Measurements from ENCODE around the gene SZRD1. TPM values are rescaled to one million over a fixed set of nuclear protein-coding genes. Genes with fewer than 3 reads are reported as not detected.

The SZRD1 gene
- total and polyA plus RNA-seq, 4 donors = 29.3 to 114 (median 89.3) TPM

- ATAC-seq (ENCODE audit: insufficient read depth, low FRiP score) (no peak), DNase-seq (no peak)
- TF ChIP-seq, protein P1, sequence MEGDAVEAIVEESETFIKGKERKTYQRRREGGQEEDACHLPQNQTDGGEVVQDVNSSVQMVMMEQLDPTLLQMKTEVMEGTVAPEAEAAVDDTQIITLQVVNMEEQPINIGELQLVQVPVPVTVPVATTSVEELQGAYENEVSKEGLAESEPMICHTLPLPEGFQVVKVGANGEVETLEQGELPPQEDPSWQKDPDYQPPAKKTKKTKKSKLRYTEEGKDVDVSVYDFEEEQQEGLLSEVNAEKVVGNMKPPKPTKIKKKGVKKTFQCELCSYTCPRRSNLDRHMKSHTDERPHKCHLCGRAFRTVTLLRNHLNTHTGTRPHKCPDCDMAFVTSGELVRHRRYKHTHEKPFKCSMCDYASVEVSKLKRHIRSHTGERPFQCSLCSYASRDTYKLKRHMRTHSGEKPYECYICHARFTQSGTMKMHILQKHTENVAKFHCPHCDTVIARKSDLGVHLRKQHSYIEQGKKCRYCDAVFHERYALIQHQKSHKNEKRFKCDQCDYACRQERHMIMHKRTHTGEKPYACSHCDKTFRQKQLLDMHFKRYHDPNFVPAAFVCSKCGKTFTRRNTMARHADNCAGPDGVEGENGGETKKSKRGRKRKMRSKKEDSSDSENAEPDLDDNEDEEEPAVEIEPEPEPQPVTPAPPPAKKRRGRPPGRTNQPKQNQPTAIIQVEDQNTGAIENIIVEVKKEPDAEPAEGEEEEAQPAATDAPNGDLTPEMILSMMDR (IDR thresholded peaks at IDR 0.05; ENCODE audit: control extremely low read depth, extremely low read depth) = no peak
- Histone ChIP-seq H3K9ac (ENCODE audit: insufficient read depth in 1 of 2, low read length in 2 of 2) (no peak overlapping the region), H3K27ac (ENCODE audit: low read depth in 1 of 2, low read length in 1 of 2) (no peak overlapping the region), H3K36me3 (ENCODE audit: control insufficient read depth in 4 of 4, insufficient read depth in 4 of 4, low read length in 4 of 4) (no peaks in the 10 kb centered on the region), H3K9me3 (ENCODE audit: control insufficient read depth in 4 of 4, insufficient read depth in 3 of 4, low read length in 3 of 4) (no peaks in the 10 kb centered on the region), H3K4me3 (no peak overlapping the region), H3K27me3 (ENCODE audit: control insufficient read depth in 3 of 3, insufficient read depth in 3 of 3, low read length in 2 of 3) (peaks cover 0 to 8% (median 0%) of the 10 kb centered on the region in 3 donors), H3K4me1 (ENCODE audit: control insufficient read depth in 5 of 5, insufficient read depth in 5 of 5, low read length in 5 of 5) (no peaks in the 10 kb centered on the region)
- WGBS, 2 donors = 83 to 91% methylated on average over 7 of the region's 7 CpGs
Observed at GRCh38 chr1:16418823-16419425, 51.9 kb downstream of the SZRD1 start.

DNA sequence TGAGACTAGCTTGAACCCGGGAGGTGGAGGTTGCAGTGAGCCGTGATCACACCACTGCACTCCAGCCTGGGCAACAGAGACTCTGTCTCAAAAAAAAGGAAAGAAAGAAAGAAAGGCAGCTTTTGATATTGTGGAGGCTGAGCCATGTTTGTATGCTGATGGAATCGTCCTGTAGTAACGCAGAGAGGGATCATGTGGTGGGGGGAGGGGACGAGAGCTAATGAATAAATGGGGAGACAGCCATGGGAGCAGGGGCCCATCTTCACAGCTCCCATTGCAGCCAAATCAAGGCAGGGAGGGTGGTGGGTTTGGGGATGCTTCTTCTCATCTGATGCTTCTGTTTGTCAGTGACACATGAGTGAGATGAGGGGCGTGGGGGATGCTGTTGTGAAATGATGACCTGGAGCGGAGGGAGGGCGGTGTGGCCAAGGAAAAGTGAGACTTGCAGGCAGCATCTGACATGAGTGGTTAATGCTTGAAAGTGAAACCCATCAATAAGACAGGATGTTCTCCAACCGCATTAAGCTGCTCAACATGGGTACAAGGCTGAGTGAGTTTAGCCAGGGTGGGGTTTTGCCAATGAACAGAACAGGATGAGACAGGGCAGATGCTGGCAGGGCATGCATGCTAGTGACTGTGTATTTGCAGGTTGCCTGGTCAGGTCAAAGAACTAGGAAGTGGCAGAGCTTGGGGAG lies 53.5 kb downstream of the SZRD1 start:
- Histone ChIP-seq H3K27me3 (ENCODE audit: control insufficient read depth in 3 of 3, insufficient read depth in 3 of 3, low read length in 2 of 3) (peaks cover 0 to 8% (median 0%) of the 10 kb centered on the region in 3 donors), H3K36me3 (ENCODE audit: control insufficient read depth in 4 of 4, insufficient read depth in 4 of 4, low read length in 4 of 4) (no peaks in the 10 kb centered on the region), H3K4me3 (no peak overlapping the region), H3K27ac (ENCODE audit: low read depth in 1 of 2, low read length in 1 of 2) (no peak overlapping the region), H3K9me3 (ENCODE audit: control insufficient read depth in 4 of 4, insufficient read depth in 3 of 4, low read length in 3 of 4) (no peaks in the 10 kb centered on the region), H3K4me1 (ENCODE audit: control insufficient read depth in 5 of 5, insufficient read depth in 5 of 5, low read length in 5 of 5) (no peaks in the 10 kb centered on the region), H3K9ac (ENCODE audit: insufficient read depth in 1 of 2, low read length in 2 of 2) (no peak overlapping the region)
- WGBS, 2 donors = 64 to 66% methylated on average over 9 of the region's 9 CpGs
- ATAC-seq (ENCODE audit: insufficient read depth, low FRiP score) (no peak), DNase-seq (no peak)
- TF ChIP-seq, protein P1 (IDR thresholded peaks at IDR 0.05; ENCODE audit: control extremely low read depth, extremely low read depth) = no peak

DNA sequence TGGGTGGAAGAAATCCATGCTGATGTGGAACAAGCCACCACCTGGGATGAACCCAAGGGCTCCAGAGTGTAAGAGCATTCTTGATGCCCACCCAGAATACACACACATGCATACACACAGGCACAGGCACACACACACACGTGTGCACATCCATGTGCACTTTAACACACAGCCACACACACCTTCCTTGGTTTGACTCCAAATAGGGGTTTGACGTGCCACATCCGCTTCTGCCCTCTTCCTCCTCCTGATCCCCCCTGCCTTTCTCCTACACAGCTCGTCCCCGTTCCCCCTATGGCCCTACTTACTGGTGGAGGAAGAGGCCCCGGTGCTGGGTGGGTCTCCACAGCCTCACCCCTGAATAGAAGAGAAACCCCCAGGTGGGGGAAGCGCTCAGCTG lies 54.2 kb downstream of the SZRD1 start:
- TF ChIP-seq, protein P1 (IDR thresholded peaks at IDR 0.05; ENCODE audit: control extremely low read depth, extremely low read depth) = no peak
- no peaks in the 10 kb centered on the region for H3K36me3 ChIP-seq (ENCODE audit: control insufficient read depth in 4 of 4, insufficient read depth in 4 of 4, low read length in 4 of 4)
- WGBS, 2 donors = 72 to 82% methylated on average over 7 of the region's 7 CpGs
- no peak overlapping the region for H3K4me3 ChIP-seq
- H3K27ac ChIP-seq (ENCODE audit: low read depth in 1 of 2, low read length in 1 of 2) = peak overlapping the region in 1 of 2 donors; percentile 11
- DNase-seq (no peak), ATAC-seq (ENCODE audit: insufficient read depth, low FRiP score) (no peak)
- peaks cover 0 to 8% (median 0%) of the 10 kb centered on the region in 3 donors for H3K27me3 ChIP-seq (ENCODE audit: control insufficient read depth in 3 of 3, insufficient read depth in 3 of 3, low read length in 2 of 3)
- no peak overlapping the region for H3K9ac ChIP-seq (ENCODE audit: insufficient read depth in 1 of 2, low read length in 2 of 2)
- no peaks in the 10 kb centered on the region for H3K9me3 ChIP-seq (ENCODE audit: control insufficient read depth in 4 of 4, insufficient read depth in 3 of 4, low read length in 3 of 4)
- no peaks in the 10 kb centered on the region for H3K4me1 ChIP-seq (ENCODE audit: control insufficient read depth in 5 of 5, insufficient read depth in 5 of 5, low read length in 5 of 5)

All from lung (tissue), 12 donors.